ENCODE results near the gene EEFSEC.

DNA sequence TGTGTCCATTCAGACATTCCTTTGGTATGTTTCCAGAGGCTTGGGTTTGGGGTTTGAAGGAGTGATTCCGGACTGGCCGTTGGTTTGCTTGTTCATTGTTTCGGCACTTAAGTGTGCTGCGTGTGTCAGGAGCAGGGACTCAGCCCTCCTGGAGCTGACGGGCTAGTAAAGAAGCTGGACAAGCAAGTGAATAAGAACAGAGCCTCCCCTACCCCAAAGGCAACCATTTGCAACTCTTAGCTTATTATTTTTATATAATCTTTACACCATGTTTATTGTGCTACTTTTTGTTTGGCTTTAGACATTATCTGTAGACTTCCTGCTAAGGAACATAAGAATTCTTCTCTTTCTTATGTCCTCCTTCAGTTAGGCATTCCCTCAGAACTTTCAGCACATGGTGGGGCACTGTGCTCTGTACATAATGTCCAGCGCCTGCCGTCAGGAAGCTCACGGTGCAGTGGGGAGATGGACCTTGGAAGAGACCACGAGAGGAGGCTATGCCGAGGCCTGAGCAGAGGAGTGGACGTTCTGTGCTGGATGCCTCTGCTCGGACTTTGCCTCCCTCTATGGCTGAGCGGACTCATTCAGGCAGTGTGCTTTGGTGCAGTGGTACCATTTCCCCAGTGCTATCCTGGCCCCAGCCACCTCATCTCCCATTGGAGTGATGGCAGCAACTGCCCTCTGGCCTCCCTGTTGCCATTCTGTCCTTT, 65.4 kb downstream of the EEFSEC start:
- TF ChIP-seq, protein P1, sequence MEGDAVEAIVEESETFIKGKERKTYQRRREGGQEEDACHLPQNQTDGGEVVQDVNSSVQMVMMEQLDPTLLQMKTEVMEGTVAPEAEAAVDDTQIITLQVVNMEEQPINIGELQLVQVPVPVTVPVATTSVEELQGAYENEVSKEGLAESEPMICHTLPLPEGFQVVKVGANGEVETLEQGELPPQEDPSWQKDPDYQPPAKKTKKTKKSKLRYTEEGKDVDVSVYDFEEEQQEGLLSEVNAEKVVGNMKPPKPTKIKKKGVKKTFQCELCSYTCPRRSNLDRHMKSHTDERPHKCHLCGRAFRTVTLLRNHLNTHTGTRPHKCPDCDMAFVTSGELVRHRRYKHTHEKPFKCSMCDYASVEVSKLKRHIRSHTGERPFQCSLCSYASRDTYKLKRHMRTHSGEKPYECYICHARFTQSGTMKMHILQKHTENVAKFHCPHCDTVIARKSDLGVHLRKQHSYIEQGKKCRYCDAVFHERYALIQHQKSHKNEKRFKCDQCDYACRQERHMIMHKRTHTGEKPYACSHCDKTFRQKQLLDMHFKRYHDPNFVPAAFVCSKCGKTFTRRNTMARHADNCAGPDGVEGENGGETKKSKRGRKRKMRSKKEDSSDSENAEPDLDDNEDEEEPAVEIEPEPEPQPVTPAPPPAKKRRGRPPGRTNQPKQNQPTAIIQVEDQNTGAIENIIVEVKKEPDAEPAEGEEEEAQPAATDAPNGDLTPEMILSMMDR (conservative IDR thresholded peaks at IDR 0.05; ENCODE audit: low read depth, low read length), result no peak
- no peak for TF ChIP-seq EZH2phosphoT487 (IDR thresholded peaks at IDR 0.05; ENCODE audit: borderline replicate concordance, low read length)

All from PC-3 (cell line).